Measurements from ENCODE around the gene MAP2K5.

Gene MAP2K5

GRCh38 chr15:67731112-67731721 is 188.7 kb downstream of the MAP2K5 start:
- DNase-seq: no peak

- no peak for DNase-seq
Measured at GRCh38 chr15:67732164-67732563, 189.7 kb downstream of the MAP2K5 start.

- no peak for DNase-seq
Measured at GRCh38 chr15:67732671-67733374, 190.3 kb downstream of the MAP2K5 start.

GRCh38 chr15:67735896-67736295 is 193.4 kb downstream of the MAP2K5 start:
- DNase-seq: no peak

- no peak for DNase-seq
Measured at GRCh38 chr15:67736810-67737209, 194.3 kb downstream of the MAP2K5 start.

GRCh38 chr15:67738056-67738455 is 195.6 kb downstream of the MAP2K5 start:
- DNase-seq: no peak

GRCh38 chr15:67740405-67740804 is 197.9 kb downstream of the MAP2K5 start:
- DNase-seq: no peak

- peak; percentile 38 for DNase-seq
Measured at GRCh38 chr15:67741308-67741707, 198.8 kb downstream of the MAP2K5 start.

GRCh38 chr15:67743558-67743957 is 201.1 kb downstream of the MAP2K5 start:
- DNase-seq: no peak

- DNase-seq: no peak
Measured at GRCh38 chr15:67744331-67745072, 202.0 kb downstream of the MAP2K5 start.

- DNase-seq: no peak
Measured at GRCh38 chr15:67745073-67746006, 202.8 kb downstream of the MAP2K5 start.

- no peak for DNase-seq
Measured at GRCh38 chr15:67746022-67746421, 203.5 kb downstream of the MAP2K5 start.

- no peak for DNase-seq
Measured at GRCh38 chr15:67746450-67746849, 203.9 kb downstream of the MAP2K5 start.

- DNase-seq: no peak
Measured at GRCh38 chr15:67747921-67748320, 205.4 kb downstream of the MAP2K5 start.

- no peak for DNase-seq
Measured at GRCh38 chr15:67750371-67750770, 207.9 kb downstream of the MAP2K5 start.

- no peak for DNase-seq
Measured at GRCh38 chr15:67753891-67754290, 211.4 kb downstream of the MAP2K5 start.

GRCh38 chr15:67755264-67755663 is 212.8 kb downstream of the MAP2K5 start:
- DNase-seq: no peak

- no peak for DNase-seq
Measured at GRCh38 chr15:67755936-67756335, 213.4 kb downstream of the MAP2K5 start.

GRCh38 chr15:67758619-67759300 is 216.3 kb downstream of the MAP2K5 start:
- DNase-seq: no peak

- DNase-seq: no peak
Measured at GRCh38 chr15:67760901-67761300, 218.4 kb downstream of the MAP2K5 start.

GRCh38 chr15:67761343-67761742 is 218.8 kb downstream of the MAP2K5 start:
- no peak for DNase-seq
